Nephron progenitor cell (in vitro differentiated cells): ENCODE data around the gene ZFP36L1.
A peak's percentile ranks its signal among the peaks of the same experiment; 100 is the strongest.

ENCODE experiments used
- DNase-seq: peaks from one replicate; pipeline ENCODE4 v3.0.0; 2021
- H3K27ac Mint-ChIP-seq: 2 replicates; pipeline ENCODE4 v1.8.0; 2021; ENCODE audit warnings: mild to moderate bottlenecking, moderate library complexity, mixed read lengths
- H3K27me3 Mint-ChIP-seq: 2 replicates; pipeline ENCODE4 v1.8.0; 2021; ENCODE audit warnings: mild to moderate bottlenecking, low read depth, mixed read lengths; ENCODE audit not compliant: poor library complexity
- H3K36me3 Mint-ChIP-seq: 2 replicates; pipeline ENCODE4 v1.8.0; 2021; ENCODE audit warnings: low read depth, mixed read lengths
- H3K4me1 Mint-ChIP-seq: 2 replicates; pipeline ENCODE4 v1.8.0; 2021; ENCODE audit warnings: mixed read lengths
- H3K4me3 Mint-ChIP-seq: 2 replicates; pipeline ENCODE4 v1.8.0; 2021; ENCODE audit warnings: mild to moderate bottlenecking, moderate library complexity, mixed read lengths
- H3K9me3 Mint-ChIP-seq: 2 replicates; pipeline ENCODE4 v1.8.0; 2021; ENCODE audit warnings: mild to moderate bottlenecking, moderate library complexity, mixed read lengths
- TF ChIP-seq, protein P1 (sequence below): fragments of 200-600 bp; sonication (generic); IDR thresholded peaks from 2 replicates; pipeline ENCODE4 v1.5.0; 2021; ENCODE audit warnings: antibody characterized with exemption

The ZFP36L1 gene

DNA sequence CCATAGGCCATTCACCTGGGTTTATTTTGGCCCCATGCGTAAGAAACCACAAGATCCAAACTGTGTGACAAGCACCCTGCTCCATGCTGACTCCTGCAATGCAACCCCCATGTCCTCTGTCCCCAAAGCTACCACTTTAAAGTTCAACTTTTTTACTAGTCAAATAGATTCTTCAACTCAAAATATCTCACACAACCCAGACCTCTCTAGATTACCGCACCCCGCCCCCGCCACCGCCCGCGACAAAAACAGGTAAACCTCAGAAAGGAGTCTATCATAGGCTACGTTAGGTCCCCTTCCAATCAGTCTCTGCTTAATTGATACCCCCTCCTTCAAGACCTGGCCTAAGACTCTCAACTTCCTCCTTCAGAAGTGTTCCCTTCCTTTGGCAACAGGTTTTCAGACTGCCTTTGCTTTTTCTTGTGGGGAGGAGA lies 2.2 kb downstream of the ZFP36L1 start:
- DNase-seq = no peak
- Mint-ChIP-seq H3K4me3 (peak overlapping the region; percentile 98), H3K4me1 (peaks cover 65% of the 10 kb centered on the region), H3K36me3 (peaks cover 57% of the 10 kb centered on the region), H3K27me3 (peaks cover 6% of the 10 kb centered on the region), H3K9me3 (no peaks in the 10 kb centered on the region), H3K27ac (peak overlapping the region; percentile 100)
- TF ChIP-seq, protein P1, sequence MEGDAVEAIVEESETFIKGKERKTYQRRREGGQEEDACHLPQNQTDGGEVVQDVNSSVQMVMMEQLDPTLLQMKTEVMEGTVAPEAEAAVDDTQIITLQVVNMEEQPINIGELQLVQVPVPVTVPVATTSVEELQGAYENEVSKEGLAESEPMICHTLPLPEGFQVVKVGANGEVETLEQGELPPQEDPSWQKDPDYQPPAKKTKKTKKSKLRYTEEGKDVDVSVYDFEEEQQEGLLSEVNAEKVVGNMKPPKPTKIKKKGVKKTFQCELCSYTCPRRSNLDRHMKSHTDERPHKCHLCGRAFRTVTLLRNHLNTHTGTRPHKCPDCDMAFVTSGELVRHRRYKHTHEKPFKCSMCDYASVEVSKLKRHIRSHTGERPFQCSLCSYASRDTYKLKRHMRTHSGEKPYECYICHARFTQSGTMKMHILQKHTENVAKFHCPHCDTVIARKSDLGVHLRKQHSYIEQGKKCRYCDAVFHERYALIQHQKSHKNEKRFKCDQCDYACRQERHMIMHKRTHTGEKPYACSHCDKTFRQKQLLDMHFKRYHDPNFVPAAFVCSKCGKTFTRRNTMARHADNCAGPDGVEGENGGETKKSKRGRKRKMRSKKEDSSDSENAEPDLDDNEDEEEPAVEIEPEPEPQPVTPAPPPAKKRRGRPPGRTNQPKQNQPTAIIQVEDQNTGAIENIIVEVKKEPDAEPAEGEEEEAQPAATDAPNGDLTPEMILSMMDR = no peak

DNA sequence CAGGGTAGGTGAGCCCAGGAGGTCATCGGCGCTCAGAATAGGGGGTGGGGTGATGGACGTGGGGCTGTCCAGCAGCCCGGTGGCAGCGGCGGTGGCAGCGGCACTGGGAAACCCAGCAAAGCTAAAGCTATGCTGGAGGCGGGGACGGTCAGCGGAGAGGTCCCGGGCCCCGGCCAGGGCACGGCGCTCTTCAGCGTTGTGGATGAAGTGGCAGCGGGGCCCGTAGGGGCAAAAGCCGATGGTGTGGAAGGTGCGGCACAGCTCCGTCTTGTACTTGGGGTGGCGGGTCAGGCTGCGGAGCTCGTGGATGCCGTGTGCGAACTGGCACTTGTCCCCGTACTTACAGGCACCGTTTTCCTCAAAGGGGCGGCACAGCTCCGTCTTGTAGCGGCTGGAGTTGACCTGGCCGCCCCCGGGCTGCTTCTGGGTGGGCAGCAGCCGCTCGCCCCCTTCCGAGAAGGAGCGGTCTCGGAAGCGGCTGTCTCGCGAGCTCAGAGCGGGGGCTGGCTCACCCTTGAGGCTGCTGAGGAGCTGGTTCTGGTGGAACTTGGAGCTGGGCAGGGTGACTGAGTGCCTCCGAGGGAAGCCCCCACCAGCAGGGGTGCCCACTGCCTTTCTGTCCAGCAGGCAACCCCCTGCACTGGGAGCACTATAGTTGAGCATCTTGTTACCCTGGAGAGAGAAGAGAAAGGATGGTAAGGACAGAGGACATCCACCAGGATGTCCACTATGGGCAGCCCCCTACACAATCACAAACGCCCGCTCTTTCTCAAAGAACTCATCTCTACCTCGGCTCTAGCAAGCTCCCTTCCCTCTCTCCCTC lies 2.8 kb downstream of the ZFP36L1 start:
- Mint-ChIP-seq H3K4me1 (peaks cover 70% of the 10 kb centered on the region), H3K27ac (peak overlapping the region; percentile 100), H3K4me3 (peak overlapping the region; percentile 98), H3K9me3 (no peaks in the 10 kb centered on the region), H3K36me3 (peaks cover 57% of the 10 kb centered on the region), H3K27me3 (peaks cover 6% of the 10 kb centered on the region)
- DNase-seq = no peak
- TF ChIP-seq, protein P1 = no peak

DNA sequence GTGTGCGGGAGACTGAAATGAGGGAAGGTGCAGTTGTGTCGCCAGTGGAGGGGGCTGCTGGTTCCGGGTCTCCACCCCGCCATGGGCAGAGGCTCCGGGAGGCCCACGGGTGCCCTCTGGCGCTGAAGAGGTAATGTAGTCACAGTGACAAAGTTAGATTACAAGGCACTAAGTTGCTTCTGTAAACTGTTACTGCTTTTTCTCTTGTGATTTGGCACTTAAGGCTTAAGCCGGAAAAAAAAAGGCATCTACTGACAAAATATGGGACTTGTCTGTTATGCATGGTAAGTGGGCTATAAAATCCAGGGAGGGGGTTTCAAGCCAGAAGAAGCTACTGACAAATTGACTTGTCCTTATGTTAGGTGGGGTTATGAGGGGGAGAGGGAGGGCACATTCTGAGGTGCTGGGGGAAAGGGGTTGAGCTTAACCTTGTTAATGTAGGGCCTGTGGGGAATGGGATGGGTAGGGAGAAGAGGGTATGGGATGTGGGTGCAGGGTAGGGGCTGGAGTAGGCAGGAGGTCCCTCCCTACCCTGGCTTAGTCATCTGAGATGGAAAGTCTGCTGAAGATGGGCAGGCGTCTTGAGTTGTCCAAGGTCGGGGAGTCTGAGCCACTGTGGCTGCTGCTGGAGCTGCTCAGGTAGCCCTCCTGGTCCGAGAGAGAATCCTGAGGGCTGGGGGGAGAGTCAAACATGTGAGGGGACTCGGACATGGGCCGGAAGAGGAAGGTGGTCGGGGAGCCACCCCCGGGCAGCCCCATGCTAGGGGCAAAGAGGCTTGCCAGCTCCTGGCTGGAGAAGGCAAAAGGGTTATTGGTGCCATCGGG lies 3.7 kb downstream of the ZFP36L1 start:
- Mint-ChIP-seq H3K36me3 (peaks cover 57% of the 10 kb centered on the region), H3K27me3 (peaks cover 6% of the 10 kb centered on the region), H3K27ac (peak overlapping the region; percentile 100), H3K4me3 (peak overlapping the region; percentile 98), H3K4me1 (peaks cover 65% of the 10 kb centered on the region), H3K9me3 (no peaks in the 10 kb centered on the region)
- peak; percentile 68 for DNase-seq
- TF ChIP-seq, protein P1 = peak; percentile 47

DNA sequence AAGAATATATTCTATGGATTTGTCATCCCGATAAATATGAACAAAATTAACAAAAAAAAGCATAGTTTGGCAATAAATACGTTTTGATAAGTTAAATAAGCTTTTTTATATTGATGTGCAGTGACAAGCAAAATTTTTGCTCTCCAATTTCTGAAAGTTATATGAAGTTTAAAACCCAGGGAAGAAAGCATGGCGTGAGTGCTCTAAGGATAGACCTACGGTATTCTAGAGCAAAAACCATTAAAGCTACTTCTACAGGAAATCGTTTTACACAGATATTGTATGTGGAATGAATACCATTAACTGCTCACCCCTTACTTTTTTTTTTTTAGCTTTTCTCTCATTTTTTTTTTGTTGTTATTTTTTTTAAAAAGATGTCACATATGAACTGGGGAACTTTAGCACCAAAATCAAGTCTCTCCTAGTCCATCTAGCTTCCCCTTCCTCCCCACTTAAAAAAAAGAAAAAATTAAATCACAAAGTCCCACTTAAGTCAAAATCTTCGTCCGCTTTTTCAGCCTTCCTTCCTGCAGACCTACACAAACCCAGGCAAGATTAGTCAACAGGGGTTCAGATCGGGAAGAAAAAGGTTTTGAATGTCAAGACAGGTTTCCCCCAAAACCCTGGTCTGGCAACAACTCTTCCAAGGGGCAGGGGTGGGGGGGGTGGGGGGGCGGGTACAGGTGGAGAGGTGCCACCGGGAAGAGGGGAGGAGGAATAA lies 4.4 kb downstream of the ZFP36L1 start:
- H3K9me3 Mint-ChIP-seq = no peaks in the 10 kb centered on the region
- H3K4me1 Mint-ChIP-seq = peaks cover 60% of the 10 kb centered on the region
- H3K36me3 Mint-ChIP-seq = peaks cover 57% of the 10 kb centered on the region

More for the DNA sequence above, 4.4 kb downstream of the ZFP36L1 start:
- Mint-ChIP-seq H3K27me3 (peaks cover 6% of the 10 kb centered on the region), H3K27ac (peak overlapping the region; percentile 100), H3K4me3 (peak overlapping the region; percentile 98)
- TF ChIP-seq, protein P1 = no peak
- no peak for DNase-seq
